HCT116 (cell line): ENCODE measurements around the gene AGAP5. TPM values are rescaled to one million over a fixed set of nuclear protein-coding genes. Genes with fewer than 3 reads are reported as not detected.
"Not testable (repeated sequence)": the region's sequence is repeated elsewhere in the genome, so short reads cannot be mapped to it uniquely, and the experiment has no call there.

Experiments
- ATAC-seq: fragments of 200-7000 bp; cut with Tn5 transposase; 2 replicates; pipeline ENCODE4 v1.9.1; 2020; ENCODE audit warnings: mild to moderate bottlenecking, moderate library complexity
- BruUV-seq: library from RNA; stranded (reverse); fragments of 400-500 nt; replicated peaks from 2 replicates; lab custom pipeline; 2021; lab: Mats Ljungman, UMichigan
- CTCF ChIA-PET: fragments of 300-600 bp; sonication (Branson Sonifier 250); formaldehyde crosslinking; loops from one replicate; lab custom pipeline; 2021; ENCODE audit warnings: antibody characterized with exemption; lab: Charles Lee
- POLR2A ChIA-PET: fragments of 300-600, 350-600 bp; sonication (Branson Sonifier 250); formaldehyde crosslinking; loops from one replicate; lab custom pipeline; 2021; ENCODE audit warnings: antibody characterized with exemption; lab: Charles Lee
- RAD21 ChIA-PET, 2 experiments: fragments of 300-600 bp; sonication (Branson Sonifier 250); formaldehyde crosslinking; loops; one replicate each; lab custom pipeline; 2023; ENCODE audit warnings: low total read pairs in 2 of 2; ENCODE audit not compliant: uncharacterized antibody in 2 of 2, unreplicated experiment in 2 of 2, low non-redundant PET in 1 of 2; lab: Charles Lee
- DNase-seq: peaks from one replicate; pipeline ENCODE4 v3.0.0-alpha.2; 2010; ENCODE audit warnings: low read depth, low spot score
- H2AFZ ChIP-seq: fragments of 200-600 bp; shearing (Covaris generic), sonication (generic); 2 replicates; pipeline ENCODE4 v1.6.1; 2017; ENCODE audit warnings: low read depth, mixed run types, mixed read lengths, antibody characterized with exemption, low read length; ENCODE audit not compliant: poor library complexity, severe bottlenecking
- H3K27ac ChIP-seq: 2 replicates; pipeline ENCODE4 v1.5.1; 2012; ENCODE audit warnings: low read depth, low read length
- H3K27me3 ChIP-seq: fragments of 200-600 bp; sonication (generic); 2 replicates; pipeline ENCODE4 v1.6.1; 2016; ENCODE audit warnings: mixed run types, low read length, mixed read lengths; ENCODE audit not compliant: insufficient read depth
- H3K36me3 ChIP-seq, 2 experiments: fragments of 200-500 bp in 1 of 2; fragments of 200-600 bp in 1 of 2; sonication (Bioruptor generic) in 1 of 2; sonication (generic) in 1 of 2; 2 replicates each; pipeline versions ENCODE4 v1.5.1 to v1.6.1; 2014 to 2016; ENCODE audit warnings: low read length in 2 of 2, inconsistent platforms in 1 of 2, mixed read lengths in 1 of 2, mixed run types in 1 of 2; ENCODE audit not compliant: insufficient read depth in 2 of 2, control insufficient read depth in 1 of 2
- H3K4me1 ChIP-seq, 2 experiments: fragments of 200-600 bp in 1 of 2; sonication (generic) in 1 of 2; 2 replicates each; pipeline versions ENCODE4 v1.5.1 to v1.6.1; 2012 to 2017; ENCODE audit warnings: low read length in 2 of 2, inconsistent platforms in 1 of 2, mild to moderate bottlenecking in 1 of 2, mixed read lengths in 1 of 2, mixed run types in 1 of 2, moderate library complexity in 1 of 2; ENCODE audit not compliant: insufficient read depth in 2 of 2, control insufficient read depth in 1 of 2
- H3K4me2 ChIP-seq: fragments of 200-600 bp; sonication (generic); 2 replicates; pipeline ENCODE4 v1.6.1; 2017; ENCODE audit warnings: mixed run types, low read length, mixed read lengths
- H3K4me3 ChIP-seq, 2 experiments: fragments of 200-600 bp in 1 of 2; sonication (generic) in 1 of 2; replicated peaks in 1 of 2; 2 replicates each; pipeline ENCODE4 v1.5.1; 2011 to 2016; ENCODE audit warnings: low read length in 2 of 2, control low read depth in 1 of 2, low read depth in 1 of 2, mild to moderate bottlenecking in 1 of 2, mixed read lengths in 1 of 2, mixed run types in 1 of 2
- H3K79me2 ChIP-seq: fragments of 200-600 bp; sonication (generic); 2 replicates; pipeline ENCODE4 v1.6.1; 2017; ENCODE audit warnings: mild to moderate bottlenecking, mixed run types, low read length, moderate library complexity, mixed read lengths; ENCODE audit not compliant: insufficient read depth
- H3K9ac ChIP-seq: fragments of 200-600 bp; sonication (generic); 2 replicates; pipeline ENCODE4 v1.6.1; 2016; ENCODE audit warnings: low read length, mixed read lengths
- H3K9me2 ChIP-seq: fragments of 200-600 bp; sonication (generic), shearing (Covaris generic); 2 replicates; pipeline ENCODE4 v1.6.1; 2017; ENCODE audit warnings: mixed run types, mild to moderate bottlenecking, moderate library complexity; ENCODE audit not compliant: insufficient read depth
- H3K9me3 ChIP-seq, 2 experiments: fragments of 200-500 bp in 1 of 2; fragments of 200-600 bp in 1 of 2; sonication (Bioruptor generic) in 1 of 2; sonication (generic) in 1 of 2; 2 replicates each; pipeline ENCODE4 v1.6.1; 2014 to 2017; ENCODE audit warnings: low read length in 2 of 2, mixed read lengths in 2 of 2, inconsistent platforms in 1 of 2, low read depth in 1 of 2, mild to moderate bottlenecking in 1 of 2, mixed run types in 1 of 2, moderate library complexity in 1 of 2; ENCODE audit not compliant: control insufficient read depth in 1 of 2, insufficient read depth in 1 of 2
- H4K20me1 ChIP-seq: fragments of 200-600 bp; sonication (generic), shearing (Covaris generic); 2 replicates; pipeline ENCODE4 v1.6.1; 2017; ENCODE audit warnings: mixed run types, mild to moderate bottlenecking, moderate library complexity; ENCODE audit not compliant: insufficient read depth
- CTCF ChIP-seq, 3 experiments: fragments of 200-600 bp in 1 of 3; sonication (generic) in 1 of 3; IDR thresholded peaks in 2 of 3; conservative IDR thresholded peaks in 1 of 3; 2 replicates each; pipeline ENCODE4 v1.5.1; 2012 to 2017; ENCODE audit warnings: low read depth in 2 of 3, low read length in 2 of 3, antibody characterized with exemption in 1 of 3, borderline replicate concordance in 1 of 3, control low read depth in 1 of 3, mild to moderate bottlenecking in 1 of 3, mixed read lengths in 1 of 3, mixed run types in 1 of 3, moderate library complexity in 1 of 3; ENCODE audit not compliant: insufficient read depth in 1 of 3
- EZH2phosphoT487 ChIP-seq: fragments of 200-600 bp; IDR thresholded peaks from 2 replicates; pipeline ENCODE4 v1.6.1; 2018; ENCODE audit warnings: antibody characterized with exemption, borderline replicate concordance
- ZFX ChIP-seq: fragments of 450-650 bp; IDR thresholded peaks from 2 replicates; pipeline ENCODE4 v1.6.1; 2017
- ZNF274 ChIP-seq: fragments of 200-500 bp; sonication (Bioruptor generic); IDR thresholded peaks from 2 replicates; pipeline ENCODE4 v1.6.1; 2014; ENCODE audit warnings: mild to moderate bottlenecking, low read depth, low read length, inconsistent platforms
- intact Hi-C: fragments of 100-400 bp; cut with micrococcal nuclease; formaldehyde crosslinking; loops from 2 replicates; pipeline ENCODE4 v1.10.0; 2022
- total RNA-seq: library from RNA; stranded (reverse); gene quantifications from one replicate; pipeline ENCODE4 v1.2.1, GENCODE V29; 2021; ENCODE audit not compliant: unreplicated experiment

The AGAP5 gene
- total RNA-seq, 1 experiment from 2014 or later = 7.5 TPM

- no peak for TF ChIP-seq CTCF (IDR thresholded peaks at IDR 0.05 in 2 of 3, conservative IDR thresholded peaks at IDR 0.05 in 1 of 3; ENCODE audit: borderline replicate concordance in 1 of 3, insufficient read depth in 1 of 3, low read depth in 2 of 3, low read length in 2 of 3)
- no peak for TF ChIP-seq EZH2phosphoT487
- TF ChIP-seq, all 23 proteins: peak for 0
These were observed 19.6 kb upstream of the AGAP5 start (continued) for GRCh38 chr10:73717556-73717955.

- Histone ChIP-seq H3K4me3 (no peak overlapping the region), H3K79me2 (no peaks in the 10 kb centered on the region), H4K20me1 (no peaks in the 10 kb centered on the region), H3K4me2 (no peak overlapping the region), H3K4me1 (no peaks in the 10 kb centered on the region), H3K9me3 (no peaks in the 10 kb centered on the region), H2AFZ (no peak overlapping the region), H3K27ac (no peak overlapping the region), H3K9ac (no peak overlapping the region), H3K27me3 (no peaks in the 10 kb centered on the region), H3K36me3 (peaks cover 19 to 38% of the 10 kb centered on the region in 2 experiments), H3K9me2 (no peaks in the 10 kb centered on the region)
- RAD21 ChIA-PET = no interaction called here
- intact Hi-C loops = no loop called here
- no TSS peak for BruUV-seq
- CTCF ChIA-PET = no interaction called here
- DNase-seq (no peak), ATAC-seq (no peak)
- TF ChIP-seq ZFX (no peak), ZNF274 (no peak)
- TF ChIP-seq, all 23 proteins: peak for 0
- POLR2A ChIA-PET = no interaction called here
These were observed 18.3 kb upstream of the AGAP5 start for GRCh38 chr10:73716251-73716650.

DNA sequence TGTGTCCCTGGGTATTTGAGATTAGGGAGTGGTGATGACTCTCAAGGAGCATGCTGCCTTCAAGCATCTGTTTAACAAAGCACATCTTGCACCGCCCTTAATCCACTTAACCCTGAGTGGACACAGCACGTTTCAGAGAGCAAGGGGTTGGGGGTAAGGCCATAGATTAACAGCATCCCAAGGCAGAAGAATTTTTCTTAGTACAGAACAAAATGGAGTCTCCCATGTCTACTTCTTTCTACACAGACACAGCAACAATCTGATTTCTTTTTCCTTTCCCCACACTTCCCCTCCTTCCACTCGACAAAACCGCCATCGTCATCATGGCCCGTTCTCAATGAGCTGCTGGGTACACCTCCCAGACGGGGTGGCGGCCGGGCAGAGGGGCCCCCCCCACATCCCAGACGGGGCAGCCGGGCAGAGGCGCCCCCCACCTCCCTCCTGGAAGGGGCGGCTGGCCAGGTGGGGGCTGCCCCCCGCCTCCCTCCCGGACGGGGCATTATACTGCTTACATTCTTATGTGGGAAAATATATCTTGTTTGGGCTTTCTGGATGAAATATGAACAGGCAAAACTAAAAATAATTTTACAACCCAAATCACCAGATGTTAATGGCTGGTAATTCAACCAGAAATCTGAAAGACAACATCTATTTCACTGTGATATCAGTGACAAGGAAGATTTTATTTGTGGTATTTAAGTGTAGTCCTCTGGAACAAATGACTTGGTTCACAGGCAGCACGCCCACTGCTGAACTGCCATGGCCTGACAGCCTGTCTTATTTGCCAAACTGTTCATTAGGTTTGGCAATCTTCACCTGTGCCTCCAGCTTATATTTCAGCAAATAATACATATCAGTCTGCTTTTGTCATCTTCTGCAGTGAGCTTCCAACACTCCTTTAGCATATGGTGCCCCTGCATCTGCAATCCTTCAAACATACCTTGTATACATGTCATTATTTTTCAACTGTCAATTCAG, 17.6 kb upstream of the AGAP5 start:
- H3K4me3 ChIP-seq, H3K79me2 ChIP-seq, H3K27me3 ChIP-seq, intact Hi-C loops, ATAC-seq, RAD21 ChIA-PET, CTCF ChIA-PET, POLR2A ChIA-PET, H3K4me2 ChIP-seq, H4K20me1 ChIP-seq, H3K9ac ChIP-seq, H3K4me1 ChIP-seq, DNase-seq, H3K9me2 ChIP-seq, H2AFZ ChIP-seq, H3K27ac ChIP-seq, BruUV-seq, H3K9me3 ChIP-seq: not testable (repeated sequence)
- H3K36me3 ChIP-seq = peaks cover 16 to 32% of the 10 kb centered on the region in 2 experiments

DNA sequence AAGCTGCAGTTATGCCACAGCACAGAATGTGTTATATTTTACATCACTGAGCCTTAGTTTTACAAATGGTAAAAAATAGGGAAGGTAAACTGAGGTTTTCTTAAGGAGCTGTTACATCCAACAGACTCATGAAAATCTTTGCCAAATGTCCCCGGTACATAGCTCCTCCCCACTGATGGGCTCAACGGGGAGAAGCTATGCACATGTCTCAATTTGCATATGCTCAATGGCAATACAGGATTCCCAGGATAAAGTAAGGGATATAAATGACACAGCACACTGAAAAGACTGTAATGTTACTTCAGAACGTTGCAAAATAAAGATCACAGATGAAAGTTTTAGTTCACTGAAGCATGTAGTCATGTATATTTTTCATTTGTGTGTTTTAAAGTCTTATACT, 16.6 kb upstream of the AGAP5 start:
- BruUV-seq, CTCF ChIA-PET, POLR2A ChIA-PET, H3K27me3 ChIP-seq, H3K4me3 ChIP-seq, H3K9me2 ChIP-seq, intact Hi-C loops, H3K27ac ChIP-seq, H3K9me3 ChIP-seq, RAD21 ChIA-PET, H2AFZ ChIP-seq, DNase-seq, H3K79me2 ChIP-seq, H3K4me2 ChIP-seq, H3K4me1 ChIP-seq, ATAC-seq, H4K20me1 ChIP-seq, H3K9ac ChIP-seq: not testable (repeated sequence)
- peaks cover 14 to 26% of the 10 kb centered on the region in 2 experiments for H3K36me3 ChIP-seq
